ENCODE measurements around the gene ATRNL1. TPM values are rescaled to one million over a fixed set of nuclear protein-coding genes. Genes with fewer than 3 reads are reported as not detected.

Gene ATRNL1
- polyA plus RNA-seq, 1 donor from 2014 or later = 47.8 TPM

GRCh38 chr10:115829521-115830205 is 736.5 kb downstream of the ATRNL1 start:
- no peak overlapping the region for H3K27ac ChIP-seq (ENCODE audit: low read length)
- H3K4me3 ChIP-seq (ENCODE audit: low read length) = no peak overlapping the region
- H3K9ac ChIP-seq (ENCODE audit: low read length) = no peak overlapping the region
- no peaks in the 10 kb centered on the region for H3K9me2 ChIP-seq (ENCODE audit: insufficient read depth, low read length)
- no peak overlapping the region for H3K4me2 ChIP-seq (ENCODE audit: low read length)
- H3K9me3 ChIP-seq (ENCODE audit: low read length) = no peaks in the 10 kb centered on the region
- H3K36me3 ChIP-seq (ENCODE audit: insufficient read depth, low read length) = no peaks in the 10 kb centered on the region
- H3K79me2 ChIP-seq (replicated peaks; ENCODE audit: insufficient read depth, low read length) = no peaks in the 10 kb centered on the region
- TF ChIP-seq RAD21 (conservative IDR thresholded peaks at IDR 0.05) (no peak), CTCF (IDR thresholded peaks at IDR 0.05; ENCODE audit: poor library complexity, severe bottlenecking) (no peak), EP300 (conservative IDR thresholded peaks at IDR 0.05; ENCODE audit: poor library complexity, severe bottlenecking) (no peak), REST (IDR thresholded peaks at IDR 0.05; ENCODE audit: borderline replicate concordance) (no peak), SMC3 (conservative IDR thresholded peaks at IDR 0.05; ENCODE audit: poor library complexity) (no peak), MXI1 (conservative IDR thresholded peaks at IDR 0.05; ENCODE audit: poor library complexity, severe bottlenecking) (no peak), TAF1 (IDR thresholded peaks at IDR 0.05; ENCODE audit: low read depth) (no peak), EZH2 (IDR thresholded peaks at IDR 0.05; ENCODE audit: borderline replicate concordance, insufficient read depth, low read length, poor library complexity, severe bottlenecking) (no peak), POLR2AphosphoS5 (IDR thresholded peaks at IDR 0.05) (no peak)
- H3F3A ChIP-seq (ENCODE audit: insufficient read depth, low read length, poor library complexity, severe bottlenecking) = no peaks in the 10 kb centered on the region
- H3K27me3 ChIP-seq (ENCODE audit: insufficient read depth, low read depth, low read length) = no peaks in the 10 kb centered on the region
- H2AFZ ChIP-seq (ENCODE audit: low read depth, low read length) = no peak overlapping the region
- no peaks in the 10 kb centered on the region for H4K20me1 ChIP-seq (ENCODE audit: insufficient read depth)

- no peaks in the 10 kb centered on the region for H3K79me2 ChIP-seq (replicated peaks; ENCODE audit: insufficient read depth, low read length)
Measured at GRCh38 chr10:115830265-115830970, 737.3 kb downstream of the ATRNL1 start.

More at GRCh38 chr10:115830265-115830970, 737.3 kb downstream of the ATRNL1 start:
- Histone ChIP-seq H3K9ac (ENCODE audit: low read length) (no peak overlapping the region), H3K4me3 (ENCODE audit: low read length) (no peak overlapping the region), H3K4me2 (ENCODE audit: low read length) (no peak overlapping the region), H3K9me2 (ENCODE audit: insufficient read depth, low read length) (no peaks in the 10 kb centered on the region), H2AFZ (ENCODE audit: low read depth, low read length) (no peak overlapping the region), H3K27ac (ENCODE audit: low read length) (no peak overlapping the region), H4K20me1 (ENCODE audit: insufficient read depth) (no peaks in the 10 kb centered on the region), H3F3A (ENCODE audit: insufficient read depth, low read length, poor library complexity, severe bottlenecking) (no peaks in the 10 kb centered on the region), H3K27me3 (ENCODE audit: insufficient read depth, low read depth, low read length) (no peaks in the 10 kb centered on the region), H3K9me3 (ENCODE audit: low read length) (no peaks in the 10 kb centered on the region), H3K36me3 (ENCODE audit: insufficient read depth, low read length) (no peaks in the 10 kb centered on the region)
- TF ChIP-seq EZH2 (IDR thresholded peaks at IDR 0.05; ENCODE audit: borderline replicate concordance, insufficient read depth, low read length, poor library complexity, severe bottlenecking) = no peak
- no peak for TF ChIP-seq TAF1 (IDR thresholded peaks at IDR 0.05; ENCODE audit: low read depth)
- TF ChIP-seq POLR2AphosphoS5 (IDR thresholded peaks at IDR 0.05) = no peak
- no peak for TF ChIP-seq REST (IDR thresholded peaks at IDR 0.05; ENCODE audit: borderline replicate concordance)
- no peak for TF ChIP-seq CTCF (IDR thresholded peaks at IDR 0.05; ENCODE audit: poor library complexity, severe bottlenecking)
- no peak for TF ChIP-seq MXI1 (conservative IDR thresholded peaks at IDR 0.05; ENCODE audit: poor library complexity, severe bottlenecking)
- no peak for TF ChIP-seq EP300 (conservative IDR thresholded peaks at IDR 0.05; ENCODE audit: poor library complexity, severe bottlenecking)
- no peak for TF ChIP-seq SMC3 (conservative IDR thresholded peaks at IDR 0.05; ENCODE audit: poor library complexity)
- TF ChIP-seq RAD21 (conservative IDR thresholded peaks at IDR 0.05) = no peak
